22Rv1 (cell line): Measurements from ENCODE around the gene LGALS4.

Experiments used
- ZFX ChIP-seq: fragments of 450-650 bp; IDR thresholded peaks from 2 replicates; pipeline ENCODE4 v1.6.1; 2017; ENCODE audit warnings: antibody characterized with exemption, borderline replicate concordance
- TF ChIP-seq, protein P1 (sequence below): fragments of 450-650 bp; IDR thresholded peaks from 2 replicates; pipeline ENCODE4 v1.5.1; 2017; ENCODE audit warnings: mild to moderate bottlenecking

DNA sequence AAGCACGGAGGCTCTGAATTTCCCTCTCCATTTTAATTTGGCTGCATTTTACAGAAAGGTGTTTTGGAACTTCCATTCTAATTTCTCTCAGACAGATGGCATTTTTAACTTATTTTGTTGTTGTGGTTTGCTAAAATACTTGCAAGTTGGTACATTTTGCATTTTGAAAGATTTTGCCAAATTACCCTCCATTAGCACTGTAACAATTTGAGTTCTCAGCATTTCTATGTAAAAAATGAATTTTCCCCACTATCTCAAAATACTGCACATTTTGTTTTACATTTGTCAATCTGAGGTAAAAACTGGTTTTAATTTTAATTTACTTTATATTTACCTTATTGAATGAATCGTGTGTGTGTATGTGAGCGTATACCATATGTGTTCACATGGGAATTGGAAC is 44.1 kb upstream of the LGALS4 start:
- TF ChIP-seq, protein P1, sequence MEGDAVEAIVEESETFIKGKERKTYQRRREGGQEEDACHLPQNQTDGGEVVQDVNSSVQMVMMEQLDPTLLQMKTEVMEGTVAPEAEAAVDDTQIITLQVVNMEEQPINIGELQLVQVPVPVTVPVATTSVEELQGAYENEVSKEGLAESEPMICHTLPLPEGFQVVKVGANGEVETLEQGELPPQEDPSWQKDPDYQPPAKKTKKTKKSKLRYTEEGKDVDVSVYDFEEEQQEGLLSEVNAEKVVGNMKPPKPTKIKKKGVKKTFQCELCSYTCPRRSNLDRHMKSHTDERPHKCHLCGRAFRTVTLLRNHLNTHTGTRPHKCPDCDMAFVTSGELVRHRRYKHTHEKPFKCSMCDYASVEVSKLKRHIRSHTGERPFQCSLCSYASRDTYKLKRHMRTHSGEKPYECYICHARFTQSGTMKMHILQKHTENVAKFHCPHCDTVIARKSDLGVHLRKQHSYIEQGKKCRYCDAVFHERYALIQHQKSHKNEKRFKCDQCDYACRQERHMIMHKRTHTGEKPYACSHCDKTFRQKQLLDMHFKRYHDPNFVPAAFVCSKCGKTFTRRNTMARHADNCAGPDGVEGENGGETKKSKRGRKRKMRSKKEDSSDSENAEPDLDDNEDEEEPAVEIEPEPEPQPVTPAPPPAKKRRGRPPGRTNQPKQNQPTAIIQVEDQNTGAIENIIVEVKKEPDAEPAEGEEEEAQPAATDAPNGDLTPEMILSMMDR, result no peak
- TF ChIP-seq ZFX, result no peak
